Mesenchymal stem cell (in vitro differentiated cells and primary cell): Measurements from ENCODE around the gene TTLL11.

Source experiments
- DNase-seq: peaks from one replicate; pipeline ENCODE4 v3.0.0-alpha.2; 2013
- H2AFZ ChIP-seq: one replicate; pipeline ENCODE4 v1.6.1; 2013; ENCODE audit warnings: low read depth, mild to moderate bottlenecking, control low read depth, inconsistent platforms, low read length, moderate library complexity
- H2AK5ac ChIP-seq: 2 replicates; pipeline ENCODE4 v1.6.1; 2013; ENCODE audit warnings: low read length, moderate library complexity, mild to moderate bottlenecking, inconsistent platforms; ENCODE audit not compliant: severe bottlenecking
- H2BK120ac ChIP-seq: one replicate; pipeline ENCODE4 v1.6.1; 2013; ENCODE audit warnings: low read depth, mild to moderate bottlenecking, inconsistent platforms, low read length, moderate library complexity
- H2BK12ac ChIP-seq, 2 experiments: one replicate each; pipeline ENCODE4 v1.6.1; 2013; ENCODE audit warnings: inconsistent platforms in 2 of 2, low read length in 2 of 2, mild to moderate bottlenecking in 2 of 2, moderate library complexity in 2 of 2, control low read depth in 1 of 2
- H2BK15ac ChIP-seq: one replicate; pipeline ENCODE4 v1.6.1; 2013; ENCODE audit warnings: mild to moderate bottlenecking, low read depth, inconsistent platforms; ENCODE audit not compliant: poor library complexity, severe bottlenecking
- H2BK5ac ChIP-seq: 2 replicates; pipeline ENCODE4 v1.6.1; 2013; ENCODE audit warnings: low read depth, mild to moderate bottlenecking, low read length, control low read depth, inconsistent platforms; ENCODE audit not compliant: poor library complexity, severe bottlenecking
- H3K14ac ChIP-seq, 2 experiments: one replicate each; pipeline ENCODE4 v1.6.1; 2013; ENCODE audit warnings: inconsistent platforms in 2 of 2, low read length in 2 of 2, control low read depth in 1 of 2, mild to moderate bottlenecking in 1 of 2, moderate library complexity in 1 of 2
- H3K18ac ChIP-seq, 2 experiments: one replicate each; pipeline ENCODE4 v1.6.1; 2013; ENCODE audit warnings: inconsistent platforms in 2 of 2, low read length in 2 of 2, control low read depth in 1 of 2, low read depth in 1 of 2, mild to moderate bottlenecking in 1 of 2
- H3K23ac ChIP-seq, 2 experiments: one replicate each; pipeline ENCODE4 v1.6.1; 2013; ENCODE audit warnings: inconsistent platforms in 2 of 2, low read length in 2 of 2, mild to moderate bottlenecking in 2 of 2, moderate library complexity in 2 of 2, control low read depth in 1 of 2
- H3K27ac ChIP-seq: 2 replicates; pipeline ENCODE4 v1.5.1; 2013; ENCODE audit warnings: mild to moderate bottlenecking, moderate library complexity, low read length, control low read depth, inconsistent platforms; ENCODE audit not compliant: poor library complexity, severe bottlenecking
- H3K27me3 ChIP-seq, 2 experiments: 2 replicates each; pipeline versions ENCODE4 v1.6.1 to v1.7.0; 2013; ENCODE audit warnings: low read length in 2 of 2, mild to moderate bottlenecking in 2 of 2, moderate library complexity in 2 of 2, control low read depth in 1 of 2, inconsistent platforms in 1 of 2; ENCODE audit not compliant: control insufficient read depth in 1 of 2, insufficient read depth in 1 of 2
- H3K36me3 ChIP-seq, 2 experiments: 2 replicates each; pipeline versions ENCODE4 v1.6.1 to v1.7.0; 2013; ENCODE audit warnings: low read length in 2 of 2, control low read depth in 1 of 2, inconsistent platforms in 1 of 2, low read depth in 1 of 2, mild to moderate bottlenecking in 1 of 2; ENCODE audit not compliant: insufficient read depth in 2 of 2, control insufficient read depth in 1 of 2
- H3K4ac ChIP-seq, 2 experiments: one replicate each; pipeline ENCODE4 v1.6.1; 2013; ENCODE audit warnings: inconsistent platforms in 2 of 2, low read length in 2 of 2, mild to moderate bottlenecking in 2 of 2, moderate library complexity in 2 of 2, control low read depth in 1 of 2, low read depth in 1 of 2
- H3K4me1 ChIP-seq: 2 replicates; pipeline ENCODE4 v1.6.1; 2013; ENCODE audit warnings: low read depth, low read length, control low read depth; ENCODE audit not compliant: control insufficient read depth, insufficient read depth
- H3K4me2 ChIP-seq: 2 replicates; pipeline ENCODE4 v1.6.1; 2013; ENCODE audit warnings: low read length, mild to moderate bottlenecking, inconsistent platforms; ENCODE audit not compliant: poor library complexity, severe bottlenecking
- H3K4me3 ChIP-seq, 2 experiments: 2 replicates each; pipeline versions ENCODE4 v1.5.1 to v1.7.0; 2013; ENCODE audit warnings: low read length in 2 of 2, mild to moderate bottlenecking in 2 of 2, control low read depth in 1 of 2, low read depth in 1 of 2; ENCODE audit not compliant: insufficient read depth in 1 of 2
- H3K79me1 ChIP-seq: replicated peaks from 2 replicates; pipeline ENCODE4 v1.6.1; 2013; ENCODE audit warnings: mild to moderate bottlenecking, control low read depth, low read length, inconsistent platforms; ENCODE audit not compliant: poor library complexity, severe bottlenecking
- H3K9ac ChIP-seq: 2 replicates; pipeline ENCODE4 v1.7.0; 2013; ENCODE audit warnings: mild to moderate bottlenecking, low read length, moderate library complexity
- H3K9me3 ChIP-seq: 2 replicates; pipeline ENCODE4 v1.7.0; 2013; ENCODE audit warnings: mild to moderate bottlenecking, low read length; ENCODE audit not compliant: control insufficient read depth
- H4K8ac ChIP-seq: one replicate; pipeline ENCODE4 v1.6.1; 2013; ENCODE audit warnings: inconsistent platforms, mild to moderate bottlenecking, low read length, moderate library complexity
- H4K91ac ChIP-seq: one replicate; pipeline ENCODE4 v1.6.1; 2013; ENCODE audit warnings: mild to moderate bottlenecking, low read length, inconsistent platforms
- WGBS: methylation state at CpG from one replicate; pipeline ENCODE4 v1.1.7; 2013; ENCODE audit warnings: mixed read lengths; 5-methylcytosine and 5-hydroxymethylcytosine counted together

The TTLL11 gene

GRCh38 chr9:121968056-121968455 is 125.1 kb downstream of the TTLL11 start:
- Histone ChIP-seq H3K9me3 (no peaks in the 10 kb centered on the region), H3K4ac (no peak overlapping the region), H3K27me3 (no peaks in the 10 kb centered on the region), H2AFZ (no peak overlapping the region), H3K23ac (no peak overlapping the region), H3K14ac (no peak overlapping the region), H2AK5ac (no peak overlapping the region), H3K4me1 (peaks cover 4% of the 10 kb centered on the region), H3K18ac (no peak overlapping the region), H3K4me2 (no peak overlapping the region), H2BK120ac (no peak overlapping the region), H4K8ac (no peak overlapping the region), H3K79me1 (no peaks in the 10 kb centered on the region), H3K27ac (no peak overlapping the region), H2BK15ac (no peak overlapping the region), H3K4me3 (no peak overlapping the region), H3K9ac (no peak overlapping the region), H2BK12ac (no peak overlapping the region), H4K91ac (no peak overlapping the region), H3K36me3 (no peaks in the 10 kb centered on the region), H2BK5ac (no peak overlapping the region)
- no peak for DNase-seq
- WGBS: 96% methylated on average over 8 of the region's 8 CpGs

GRCh38 chr9:121966706-121967105 is 126.4 kb downstream of the TTLL11 start:
- no peak overlapping the region for H3K4me2 ChIP-seq
- no peak overlapping the region for H2AK5ac ChIP-seq
- no peak overlapping the region for H3K18ac ChIP-seq
- no peak overlapping the region for H2BK120ac ChIP-seq
- H4K8ac ChIP-seq: no peak overlapping the region
- no peak overlapping the region for H2BK15ac ChIP-seq
- no peaks in the 10 kb centered on the region for H3K79me1 ChIP-seq
- 79% methylated on average over 1 of the region's 1 CpG for WGBS
- H2BK5ac ChIP-seq: no peak overlapping the region
- no peak overlapping the region for H3K27ac ChIP-seq
- H4K91ac ChIP-seq: no peak overlapping the region
- no peak overlapping the region for H3K14ac ChIP-seq
- peaks cover 2% of the 10 kb centered on the region for H3K4me1 ChIP-seq
- H3K23ac ChIP-seq: no peak overlapping the region
- no peaks in the 10 kb centered on the region for H3K27me3 ChIP-seq
- no peak for DNase-seq
- no peaks in the 10 kb centered on the region for H3K36me3 ChIP-seq
- no peak overlapping the region for H2BK12ac ChIP-seq
- no peaks in the 10 kb centered on the region for H3K9me3 ChIP-seq
- no peak overlapping the region for H2AFZ ChIP-seq
- no peak overlapping the region for H3K4ac ChIP-seq
- no peak overlapping the region for H3K9ac ChIP-seq
- no peak overlapping the region for H3K4me3 ChIP-seq

- Histone ChIP-seq H3K4me1 (peaks cover 2% of the 10 kb centered on the region), H2BK5ac (no peak overlapping the region), H3K23ac (no peak overlapping the region), H2AFZ (peak overlapping the region; percentile 65), H2BK120ac (no peak overlapping the region), H3K9me3 (no peaks in the 10 kb centered on the region), H2BK15ac (no peak overlapping the region), H3K4me3 (no peak overlapping the region), H3K4ac (no peak overlapping the region), H3K4me2 (peak overlapping the region; percentile 24), H3K36me3 (no peaks in the 10 kb centered on the region), H3K14ac (no peak overlapping the region), H3K79me1 (no peaks in the 10 kb centered on the region), H3K27me3 (no peaks in the 10 kb centered on the region), H3K27ac (peak overlapping the region; percentile 29), H2BK12ac (peak overlapping the region in 1 of 2 experiments; percentile 55), H4K8ac (no peak overlapping the region), H2AK5ac (no peak overlapping the region), H4K91ac (no peak overlapping the region), H3K9ac (no peak overlapping the region), H3K18ac (no peak overlapping the region)
- DNase-seq: peak; percentile 58
- 52% methylated on average over 8 of the region's 8 CpGs for WGBS
These were observed 129.5 kb downstream of the TTLL11 start for GRCh38 chr9:121963528-121963995.

GRCh38 chr9:121962421-121962820 is 130.7 kb downstream of the TTLL11 start:
- Histone ChIP-seq H3K4me3 (no peak overlapping the region), H2BK15ac (no peak overlapping the region), H3K18ac (no peak overlapping the region), H3K27me3 (no peaks in the 10 kb centered on the region), H3K4me2 (no peak overlapping the region), H3K27ac (no peak overlapping the region), H3K9ac (no peak overlapping the region), H3K14ac (no peak overlapping the region), H3K79me1 (peaks cover 2% of the 10 kb centered on the region), H2BK12ac (no peak overlapping the region), H3K23ac (no peak overlapping the region), H2AFZ (no peak overlapping the region), H4K91ac (no peak overlapping the region), H3K4ac (no peak overlapping the region), H4K8ac (no peak overlapping the region), H2AK5ac (no peak overlapping the region), H2BK120ac (no peak overlapping the region), H3K9me3 (no peaks in the 10 kb centered on the region), H2BK5ac (no peak overlapping the region), H3K4me1 (peaks cover 4% of the 10 kb centered on the region), H3K36me3 (no peaks in the 10 kb centered on the region)
- 96% methylated on average over 1 of the region's 1 CpG for WGBS
- DNase-seq: no peak
